ENCODE data around the gene TSPYL6. TPM values are rescaled to one million over a fixed set of nuclear protein-coding genes. Genes with fewer than 3 reads are reported as not detected.

TSPYL6 gene
- total RNA-seq, 6 experiments from 2014 or later, result not detected

GRCh38 chr2:54284826-54285225, 28.8 kb upstream of the TSPYL6 start:
- no peak for ATAC-seq
- no peaks in the 10 kb centered on the region for H3K27me3 ChIP-seq
- H3K9me3 ChIP-seq, result no peaks in the 10 kb centered on the region
- 92% methylated on average over 3 of the region's 3 CpGs for WGBS (ENCODE audit: insufficient coverage, low coverage, low lambda C conversion rate, missing lambda C conversion rate)
- H3K27ac ChIP-seq, result no peak overlapping the region
- no peaks in the 10 kb centered on the region for H3K36me3 ChIP-seq
- no peak overlapping the region for H3K4me3 ChIP-seq
- no peaks in the 10 kb centered on the region for H3K4me1 ChIP-seq
- intact Hi-C loops (cut with DNase I), result no loop called here
- no peak for DNase-seq
- TF ChIP-seq CTCF (IDR thresholded peaks at IDR 0.05) (no peak), POLR2A (IDR thresholded peaks at IDR 0.05) (no peak)

GRCh38 chr2:54279385-54279784, 23.4 kb upstream of the TSPYL6 start:
- Histone ChIP-seq H3K9me3 (no peaks in the 10 kb centered on the region), H3K4me3 (no peak overlapping the region), H3K4me1 (no peaks in the 10 kb centered on the region), H3K27me3 (no peaks in the 10 kb centered on the region), H3K27ac (no peak overlapping the region), H3K36me3 (no peaks in the 10 kb centered on the region)
- ATAC-seq, result no peak
- 87% methylated on average over 2 of the region's 2 CpGs for WGBS (ENCODE audit: insufficient coverage, low coverage, low lambda C conversion rate, missing lambda C conversion rate)
- intact Hi-C loops (cut with DNase I), result no loop called here
- no peak for DNase-seq
- no peak for TF ChIP-seq CTCF (IDR thresholded peaks at IDR 0.05)
- no peak for TF ChIP-seq POLR2A (IDR thresholded peaks at IDR 0.05)

GRCh38 chr2:54275541-54275940, 19.5 kb upstream of the TSPYL6 start:
- ATAC-seq, result no peak
- Histone ChIP-seq H3K4me1 (no peaks in the 10 kb centered on the region), H3K27ac (no peak overlapping the region), H3K9me3 (no peaks in the 10 kb centered on the region), H3K27me3 (no peaks in the 10 kb centered on the region), H3K36me3 (no peaks in the 10 kb centered on the region), H3K4me3 (no peak overlapping the region)
- intact Hi-C loops (cut with DNase I), result no loop called here
- WGBS (ENCODE audit: insufficient coverage, low coverage, low lambda C conversion rate, missing lambda C conversion rate), result 91% methylated on average over 2 of the region's 2 CpGs
- TF ChIP-seq CTCF (IDR thresholded peaks at IDR 0.05) (no peak), POLR2A (IDR thresholded peaks at IDR 0.05) (no peak)
- DNase-seq, result no peak

- H3K9me3 ChIP-seq, result no peaks in the 10 kb centered on the region
- no peaks in the 10 kb centered on the region for H3K36me3 ChIP-seq
- ATAC-seq (peak in 1 of 4 donors; percentile 27), DNase-seq (no peak)
- WGBS (ENCODE audit: insufficient coverage, low coverage, low lambda C conversion rate, missing lambda C conversion rate), result 10% methylated on average over 1 of the region's 1 CpG
- TF ChIP-seq CTCF (IDR thresholded peaks at IDR 0.05), result no peak
- no peak overlapping the region for H3K27ac ChIP-seq
- no peak overlapping the region for H3K4me3 ChIP-seq
- intact Hi-C loops (cut with DNase I), result no loop called here
- no peaks in the 10 kb centered on the region for H3K4me1 ChIP-seq
- H3K27me3 ChIP-seq, result no peaks in the 10 kb centered on the region
Observed at GRCh38 chr2:54274781-54275242, 18.8 kb upstream of the TSPYL6 start.
